Neutrophil (primary cell): ENCODE measurements around the gene DLGAP4.

Source experiments
- H3K27ac ChIP-seq: fragments of 200-600 bp; sonication (generic); 2 replicates; pipeline ENCODE4 v1.5.1; 2016; ENCODE audit warnings: mild to moderate bottlenecking, moderate library complexity
- H3K27me3 ChIP-seq: fragments of 200-600 bp; sonication (generic); 2 replicates; pipeline ENCODE4 v1.6.0; 2016; ENCODE audit warnings: mild to moderate bottlenecking
- H3K36me3 ChIP-seq: fragments of 200-600 bp; sonication (generic); 2 replicates; pipeline ENCODE4 v1.5.1; 2017
- H3K4me1 ChIP-seq, 2 experiments: fragments of 200-600 bp in 1 of 2; sonication (generic) in 1 of 2; 1 replicate in 1 of 2; 2 replicates in 1 of 2; pipeline versions ENCODE4 v1.5.1 to v1.6.1; 2013 to 2016; ENCODE audit warnings: low read depth in 1 of 2, low read length in 1 of 2, mild to moderate bottlenecking in 1 of 2, moderate library complexity in 1 of 2; ENCODE audit not compliant: control insufficient read depth in 1 of 2, insufficient read depth in 1 of 2
- H3K4me3 ChIP-seq, 2 experiments: fragments of 200-600 bp in 1 of 2; sonication (generic) in 1 of 2; 1 replicate in 1 of 2; 2 replicates in 1 of 2; pipeline ENCODE4 v1.5.1; 2013 to 2016; ENCODE audit warnings: low read depth in 1 of 2, low read length in 1 of 2, mild to moderate bottlenecking in 1 of 2, moderate library complexity in 1 of 2
- H3K9me3 ChIP-seq: fragments of 200-600 bp; sonication (generic); 2 replicates; pipeline ENCODE4 v1.5.1; 2016
- TF ChIP-seq, protein P1 (sequence below): fragments of 200-600 bp; sonication (generic); IDR thresholded peaks from 2 replicates; pipeline ENCODE4 v1.5.1; 2016; ENCODE audit warnings: antibody characterized with exemption

The DLGAP4 gene

DNA sequence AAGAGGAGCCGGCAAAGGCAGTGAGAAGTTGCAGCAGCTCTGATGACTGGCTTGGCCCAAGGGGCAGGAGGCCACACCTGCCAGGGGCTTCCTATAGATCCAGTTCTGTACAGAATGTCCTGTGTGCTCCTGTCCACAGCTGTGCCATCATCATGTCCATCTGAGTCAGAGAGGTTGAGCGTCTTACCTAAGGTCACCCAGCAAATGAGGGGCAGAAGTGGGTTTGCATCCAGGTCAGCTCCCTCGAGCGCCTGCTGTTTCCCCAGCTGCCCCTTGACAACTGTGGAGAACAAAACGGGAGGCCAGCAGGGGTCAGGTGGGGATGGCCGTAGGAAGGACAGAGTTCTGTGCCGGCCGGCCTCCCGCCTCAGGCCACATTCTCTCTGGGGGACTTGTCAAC is 47.6 kb downstream of the DLGAP4 start:
- H3K27me3 ChIP-seq = peaks cover 18% of the 10 kb centered on the region
- no peaks in the 10 kb centered on the region for H3K9me3 ChIP-seq
- H3K27ac ChIP-seq = no peak overlapping the region
- no peaks in the 10 kb centered on the region for H3K36me3 ChIP-seq
- H3K4me3 ChIP-seq = no peak overlapping the region
- TF ChIP-seq, protein P1, sequence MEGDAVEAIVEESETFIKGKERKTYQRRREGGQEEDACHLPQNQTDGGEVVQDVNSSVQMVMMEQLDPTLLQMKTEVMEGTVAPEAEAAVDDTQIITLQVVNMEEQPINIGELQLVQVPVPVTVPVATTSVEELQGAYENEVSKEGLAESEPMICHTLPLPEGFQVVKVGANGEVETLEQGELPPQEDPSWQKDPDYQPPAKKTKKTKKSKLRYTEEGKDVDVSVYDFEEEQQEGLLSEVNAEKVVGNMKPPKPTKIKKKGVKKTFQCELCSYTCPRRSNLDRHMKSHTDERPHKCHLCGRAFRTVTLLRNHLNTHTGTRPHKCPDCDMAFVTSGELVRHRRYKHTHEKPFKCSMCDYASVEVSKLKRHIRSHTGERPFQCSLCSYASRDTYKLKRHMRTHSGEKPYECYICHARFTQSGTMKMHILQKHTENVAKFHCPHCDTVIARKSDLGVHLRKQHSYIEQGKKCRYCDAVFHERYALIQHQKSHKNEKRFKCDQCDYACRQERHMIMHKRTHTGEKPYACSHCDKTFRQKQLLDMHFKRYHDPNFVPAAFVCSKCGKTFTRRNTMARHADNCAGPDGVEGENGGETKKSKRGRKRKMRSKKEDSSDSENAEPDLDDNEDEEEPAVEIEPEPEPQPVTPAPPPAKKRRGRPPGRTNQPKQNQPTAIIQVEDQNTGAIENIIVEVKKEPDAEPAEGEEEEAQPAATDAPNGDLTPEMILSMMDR = no peak
- H3K4me1 ChIP-seq = no peaks in the 10 kb centered on the region

DNA sequence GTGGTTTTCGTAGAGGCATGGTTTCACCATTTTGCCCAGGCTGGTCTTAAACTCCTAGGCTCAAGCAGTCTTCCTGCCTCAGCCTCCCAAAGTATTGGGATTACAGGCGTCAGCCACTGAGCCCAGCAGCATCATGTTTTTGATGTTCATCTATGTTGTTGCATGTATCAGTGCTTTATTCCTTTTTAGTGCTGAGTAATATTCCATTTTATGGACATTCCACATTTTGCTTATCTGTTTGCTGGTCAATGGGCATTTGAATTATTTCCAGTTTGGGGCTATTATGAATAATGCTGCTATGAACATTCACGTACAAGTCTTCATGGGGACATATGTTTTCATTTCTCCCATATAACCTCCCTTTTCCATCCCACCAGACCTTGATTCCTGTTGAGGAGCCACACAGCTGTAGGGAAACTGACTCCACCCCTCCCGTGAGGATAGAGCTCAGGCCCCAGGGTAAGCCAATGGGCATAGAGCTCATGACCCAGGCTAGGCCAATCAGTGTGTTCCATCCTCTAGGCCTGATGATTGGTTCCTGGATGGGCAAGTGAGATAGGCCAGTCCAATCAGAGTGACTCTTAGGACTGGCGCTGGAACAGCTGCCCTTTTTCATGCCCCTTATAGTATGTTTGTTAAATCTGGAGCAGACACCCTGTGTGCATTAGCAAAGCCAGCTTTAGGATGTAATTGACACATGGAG is 49.5 kb downstream of the DLGAP4 start:
- Histone ChIP-seq H3K36me3 (no peaks in the 10 kb centered on the region), H3K9me3 (no peaks in the 10 kb centered on the region), H3K4me3 (no peak overlapping the region), H3K27ac (no peak overlapping the region), H3K27me3 (peaks cover 18% of the 10 kb centered on the region), H3K4me1 (no peaks in the 10 kb centered on the region)
- TF ChIP-seq, protein P1 = no peak

DNA sequence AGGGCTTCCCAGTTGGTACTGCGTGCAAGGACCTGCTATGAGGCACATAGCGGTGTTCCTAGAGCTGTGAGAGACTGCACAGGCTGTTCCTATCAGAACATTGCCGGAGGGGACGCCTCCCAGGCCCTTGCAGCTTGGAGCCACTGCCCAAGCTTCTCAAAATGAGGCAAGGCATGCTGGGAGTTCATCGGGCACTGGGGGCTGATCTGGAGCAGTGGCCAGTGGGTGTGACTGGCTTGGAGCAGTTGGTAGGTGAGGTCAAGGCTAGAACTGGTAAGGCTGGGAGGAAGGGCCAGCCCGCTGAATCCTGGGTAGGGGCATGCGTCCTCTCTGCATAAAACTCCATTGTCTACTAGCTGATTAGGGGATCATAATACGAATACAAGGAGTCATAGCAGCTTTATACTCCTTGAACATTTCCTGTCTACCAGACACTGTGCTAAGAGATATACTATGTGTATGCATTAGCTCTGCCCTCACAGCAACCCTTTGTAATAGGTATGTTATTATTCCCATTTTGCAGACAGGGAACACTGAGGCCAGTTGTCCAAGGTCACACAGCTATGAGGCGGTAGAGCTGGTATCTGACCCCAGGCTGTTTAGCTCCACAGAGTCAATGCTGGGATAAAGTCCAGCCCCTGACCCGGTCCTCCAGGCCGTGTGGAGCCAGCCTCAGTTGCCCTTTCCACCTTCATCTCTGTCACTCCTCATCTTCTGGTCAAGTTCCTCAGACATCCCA is 53.7 kb downstream of the DLGAP4 start:
- Histone ChIP-seq H3K9me3 (no peaks in the 10 kb centered on the region), H3K4me1 (no peaks in the 10 kb centered on the region), H3K27ac (no peak overlapping the region), H3K4me3 (no peak overlapping the region), H3K27me3 (no peaks in the 10 kb centered on the region), H3K36me3 (no peaks in the 10 kb centered on the region)
- TF ChIP-seq, protein P1 = no peak

DNA sequence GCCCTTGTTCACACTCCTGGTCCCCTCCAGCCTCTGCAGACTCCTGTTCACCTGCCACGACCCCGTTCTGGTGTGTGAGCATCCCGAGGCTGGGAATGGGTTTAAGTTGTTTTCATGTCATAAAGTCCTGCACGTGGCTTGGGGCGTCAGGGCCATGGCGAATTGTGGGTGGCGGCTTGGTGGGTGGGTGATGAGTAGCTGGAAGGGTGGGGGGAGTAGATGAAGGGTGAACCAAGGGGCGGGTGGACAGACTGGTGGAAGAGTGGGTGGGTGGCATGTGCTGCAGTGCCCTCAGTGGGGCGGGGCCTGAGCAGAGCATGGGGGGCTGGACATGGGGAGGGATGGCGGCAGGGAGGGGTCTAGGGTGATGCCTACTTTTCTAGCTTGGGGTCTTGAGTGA is 54.3 kb downstream of the DLGAP4 start:
- no peak overlapping the region for H3K27ac ChIP-seq
- no peaks in the 10 kb centered on the region for H3K4me1 ChIP-seq
- TF ChIP-seq, protein P1 = no peak
- H3K36me3 ChIP-seq = no peaks in the 10 kb centered on the region
- no peak overlapping the region for H3K4me3 ChIP-seq
- peaks cover 2% of the 10 kb centered on the region for H3K27me3 ChIP-seq
- H3K9me3 ChIP-seq = no peaks in the 10 kb centered on the region

DNA sequence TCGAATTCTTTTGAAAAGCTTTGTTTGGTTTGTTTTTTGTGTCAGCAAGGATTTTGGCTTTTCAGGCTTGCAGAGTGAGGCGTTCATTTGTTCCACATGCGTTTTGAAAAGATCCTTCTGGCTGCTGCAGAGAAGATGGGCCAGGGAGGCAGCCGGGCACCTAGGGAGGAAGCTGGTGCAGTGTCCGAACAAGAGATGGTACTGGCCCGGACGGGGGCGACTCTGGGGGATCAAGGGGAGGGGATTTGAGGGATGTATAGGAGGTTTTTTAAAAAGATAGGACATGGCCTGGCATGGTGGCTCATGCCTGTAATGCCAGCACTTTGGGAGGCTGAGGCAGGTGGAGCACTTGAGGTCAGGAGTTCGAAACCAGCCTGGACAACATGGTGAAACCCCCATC is 55.3 kb downstream of the DLGAP4 start:
- peaks cover 6% of the 10 kb centered on the region for H3K27me3 ChIP-seq

More for the DNA sequence above, 55.3 kb downstream of the DLGAP4 start:
- Histone ChIP-seq H3K27ac (no peak overlapping the region), H3K4me3 (no peak overlapping the region), H3K9me3 (no peaks in the 10 kb centered on the region), H3K4me1 (no peaks in the 10 kb centered on the region), H3K36me3 (no peaks in the 10 kb centered on the region)
- TF ChIP-seq, protein P1 = no peak
